Endodermal cell (in vitro differentiated cells): ENCODE data around the gene TBC1D12. TPM values are rescaled to one million over a fixed set of nuclear protein-coding genes. Genes with fewer than 3 reads are reported as not detected.
A peak's percentile ranks its signal among the peaks of the same experiment; 100 is the strongest.

Source experiments
- DNase-seq: peaks from one replicate; pipeline ENCODE4 v3.0.0-alpha.2; 2017
- H3K27ac ChIP-seq: 2 replicates; pipeline ENCODE4 v1.5.1; 2013; ENCODE audit warnings: mild to moderate bottlenecking, low read depth, low read length, moderate library complexity
- H3K27me3 ChIP-seq: 2 replicates; pipeline ENCODE4 v1.6.1; 2013; ENCODE audit warnings: mild to moderate bottlenecking, low read length, moderate library complexity; ENCODE audit not compliant: insufficient read depth, control insufficient read depth, poor library complexity, severe bottlenecking
- H3K36me3 ChIP-seq: 2 replicates; pipeline ENCODE4 v1.7.0; 2013; ENCODE audit warnings: mild to moderate bottlenecking, low read length, moderate library complexity; ENCODE audit not compliant: control insufficient read depth, insufficient read depth
- H3K4me1 ChIP-seq: one replicate; pipeline ENCODE4 v1.7.0; 2013; ENCODE audit warnings: low read length; ENCODE audit not compliant: control insufficient read depth, insufficient read depth
- H3K4me3 ChIP-seq: 2 replicates; pipeline ENCODE4 v1.5.1; 2013; ENCODE audit warnings: mild to moderate bottlenecking, low read length, moderate library complexity
- H3K9ac ChIP-seq: 2 replicates; pipeline ENCODE4 v1.6.1; 2013; ENCODE audit warnings: mild to moderate bottlenecking, low read length, moderate library complexity; ENCODE audit not compliant: poor library complexity, severe bottlenecking; ENCODE audit errors: extremely low read depth
- H3K9me3 ChIP-seq: 2 replicates; pipeline ENCODE4 v1.6.1; 2013; ENCODE audit warnings: mild to moderate bottlenecking, low read length, moderate library complexity; ENCODE audit not compliant: control insufficient read depth
- H3K27ac Mint-ChIP-seq: 2 replicates; pipeline ENCODE4 v1.8.0; 2020; ENCODE audit warnings: mixed read lengths
- H3K27me3 Mint-ChIP-seq: 2 replicates; pipeline ENCODE4 v1.8.0; 2021; ENCODE audit warnings: mild to moderate bottlenecking, mixed read lengths; ENCODE audit not compliant: insufficient read depth
- H3K36me3 Mint-ChIP-seq: 2 replicates; pipeline ENCODE4 v1.8.0; 2020; ENCODE audit warnings: low read depth, mixed read lengths
- H3K4me1 Mint-ChIP-seq: 2 replicates; pipeline ENCODE4 v1.8.0; 2020; ENCODE audit warnings: mixed read lengths
- H3K4me3 Mint-ChIP-seq: 2 replicates; pipeline ENCODE4 v1.8.0; 2020; ENCODE audit warnings: mild to moderate bottlenecking, moderate library complexity, mixed read lengths
- H3K9me3 Mint-ChIP-seq: 2 replicates; pipeline ENCODE4 v1.8.0; 2020; ENCODE audit warnings: mild to moderate bottlenecking, mixed read lengths
- WGBS, 2 experiments: methylation state at CpG; one replicate each; pipeline versions ENCODE4 v1.1.5 to v1.1.7; 2013; ENCODE audit warnings: missing lambda C conversion rate in 2 of 2, mixed read lengths in 1 of 2; ENCODE audit not compliant: insufficient coverage in 1 of 2, insufficient read length in 1 of 2; 5-methylcytosine and 5-hydroxymethylcytosine counted together
- total RNA-seq, 2 donors: library from RNA; stranded (reverse); fragmentation: NEBNext Ultra II Directional in 1 of 2; extraction: Animal tissue kit (Norgen Biotek cat#: 25700) in 1 of 2; gene quantifications; 2 replicates in 1 of 2; 3 replicates in 1 of 2; pipeline ENCODE4 v1.2.1, GENCODE V29; 2021
- TF ChIP-seq, protein P1 (sequence below): fragments of 200-600 bp; sonication (generic); conservative IDR thresholded peaks from 2 replicates; pipeline ENCODE4 v1.5.0; 2021; ENCODE audit warnings: antibody characterized with exemption, mild to moderate bottlenecking

TBC1D12 gene
- total RNA-seq, 2 donors from 2014 or later: 7.0 to 7.4 TPM

DNA sequence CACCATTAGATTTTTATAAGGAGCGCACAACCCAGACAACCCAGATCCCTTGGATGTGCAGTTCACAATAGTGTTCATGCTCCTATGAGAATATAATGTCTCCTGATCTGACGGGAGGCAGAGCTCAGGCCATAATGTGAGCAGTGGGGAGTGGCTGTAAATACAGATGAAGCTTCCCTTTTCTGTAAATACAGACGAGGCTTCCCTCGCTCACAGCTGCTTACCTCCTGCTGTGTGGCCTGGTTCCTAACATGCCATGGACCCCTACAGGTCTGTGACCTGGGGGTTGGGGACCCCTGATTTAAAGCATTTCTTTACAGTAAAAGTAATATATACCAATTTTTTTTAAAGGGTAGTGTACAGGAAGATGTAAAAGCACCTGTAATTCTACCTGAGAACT is 176.4 kb downstream of the TBC1D12 start:
- no peaks in the 10 kb centered on the region for H3K4me1 ChIP-seq
- Mint-ChIP-seq H3K27ac (no peak overlapping the region), H3K36me3 (peaks cover 66% of the 10 kb centered on the region), H3K4me3 (no peak overlapping the region), H3K27me3 (no peaks in the 10 kb centered on the region), H3K9me3 (no peaks in the 10 kb centered on the region), H3K4me1 (peaks cover 9% of the 10 kb centered on the region)
- 92% methylated on average over 4 of the region's 4 CpGs; no CpG with 5 or more reads in 1 of the 2 experiments for WGBS, 2 experiments
- no peak overlapping the region for H3K27ac ChIP-seq
- DNase-seq: peak; percentile 53
- H3K9me3 ChIP-seq: no peaks in the 10 kb centered on the region
- H3K4me3 ChIP-seq: no peak overlapping the region
- H3K27me3 ChIP-seq: no peaks in the 10 kb centered on the region
- peaks cover 75% of the 10 kb centered on the region for H3K36me3 ChIP-seq
- TF ChIP-seq, protein P1, sequence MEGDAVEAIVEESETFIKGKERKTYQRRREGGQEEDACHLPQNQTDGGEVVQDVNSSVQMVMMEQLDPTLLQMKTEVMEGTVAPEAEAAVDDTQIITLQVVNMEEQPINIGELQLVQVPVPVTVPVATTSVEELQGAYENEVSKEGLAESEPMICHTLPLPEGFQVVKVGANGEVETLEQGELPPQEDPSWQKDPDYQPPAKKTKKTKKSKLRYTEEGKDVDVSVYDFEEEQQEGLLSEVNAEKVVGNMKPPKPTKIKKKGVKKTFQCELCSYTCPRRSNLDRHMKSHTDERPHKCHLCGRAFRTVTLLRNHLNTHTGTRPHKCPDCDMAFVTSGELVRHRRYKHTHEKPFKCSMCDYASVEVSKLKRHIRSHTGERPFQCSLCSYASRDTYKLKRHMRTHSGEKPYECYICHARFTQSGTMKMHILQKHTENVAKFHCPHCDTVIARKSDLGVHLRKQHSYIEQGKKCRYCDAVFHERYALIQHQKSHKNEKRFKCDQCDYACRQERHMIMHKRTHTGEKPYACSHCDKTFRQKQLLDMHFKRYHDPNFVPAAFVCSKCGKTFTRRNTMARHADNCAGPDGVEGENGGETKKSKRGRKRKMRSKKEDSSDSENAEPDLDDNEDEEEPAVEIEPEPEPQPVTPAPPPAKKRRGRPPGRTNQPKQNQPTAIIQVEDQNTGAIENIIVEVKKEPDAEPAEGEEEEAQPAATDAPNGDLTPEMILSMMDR: no peak
- H3K9ac ChIP-seq: no peak overlapping the region

DNA sequence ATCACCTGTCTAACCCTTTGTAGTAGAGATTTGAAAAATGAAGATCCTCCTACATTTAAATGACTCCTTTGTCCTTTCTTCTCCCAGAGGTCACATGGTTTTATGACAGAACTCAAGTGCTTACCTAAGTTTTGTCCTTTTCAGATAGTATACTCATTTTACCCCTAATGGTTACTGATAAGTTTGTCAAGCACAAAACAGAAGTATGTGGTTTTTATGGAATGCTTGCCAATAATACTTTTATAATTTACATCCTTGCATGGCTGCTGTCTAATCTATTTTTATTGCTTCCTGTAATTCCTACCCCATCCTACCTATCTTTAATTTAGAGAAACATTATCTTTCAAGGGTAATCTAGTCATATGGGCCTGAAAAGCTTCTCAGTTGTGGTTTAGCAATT is 180.8 kb downstream of the TBC1D12 start:
- Histone ChIP-seq H3K27me3 (no peaks in the 10 kb centered on the region), H3K9ac (no peak overlapping the region), H3K9me3 (no peaks in the 10 kb centered on the region), H3K36me3 (peaks cover 69% of the 10 kb centered on the region), H3K27ac (no peak overlapping the region), H3K4me1 (no peaks in the 10 kb centered on the region), H3K4me3 (no peak overlapping the region)
- DNase-seq: no peak
- TF ChIP-seq, protein P1: no peak
- no peaks in the 10 kb centered on the region for H3K27me3 Mint-ChIP-seq
- no peaks in the 10 kb centered on the region for H3K9me3 Mint-ChIP-seq
- no peak overlapping the region for H3K4me3 Mint-ChIP-seq
- H3K27ac Mint-ChIP-seq: no peak overlapping the region
- peaks cover 47% of the 10 kb centered on the region for H3K36me3 Mint-ChIP-seq
- peaks cover 9% of the 10 kb centered on the region for H3K4me1 Mint-ChIP-seq

Other genes starting within 250 kb of the TBC1D12 start
- gene NOC3L, start 39.6 kb upstream of the TBC1D12 start, total RNA-seq: 10 to 100 TPM; 18.8 to 22.2 TPM
- gene HELLS, start 143.2 kb downstream of the TBC1D12 start, total RNA-seq: 100 to 1,000 TPM; 224 to 288 TPM